NCI-H2029 (cell line): ENCODE measurements around the gene PPARGC1A.

Experiments used
- DNase-seq: peaks from one replicate; lab custom pipeline; 2025; lab: John Stamatoyannopoulos, UW

PPARGC1A gene

GRCh38 chr4:23770011-23770410 lies 119.8 kb downstream of the PPARGC1A start:
- DNase-seq: no peak

GRCh38 chr4:23769406-23769805 lies 120.4 kb downstream of the PPARGC1A start:
- no peak for DNase-seq

- DNase-seq: no peak
Measured at GRCh38 chr4:23768541-23768940, 121.3 kb downstream of the PPARGC1A start.

GRCh38 chr4:23766344-23766743 lies 123.5 kb downstream of the PPARGC1A start:
- DNase-seq: no peak

- no peak for DNase-seq
Measured at GRCh38 chr4:23763559-23763958, 126.3 kb downstream of the PPARGC1A start.

GRCh38 chr4:23762551-23762950 lies 127.3 kb downstream of the PPARGC1A start:
- DNase-seq: no peak

- DNase-seq: no peak
Measured at GRCh38 chr4:23759066-23759465, 130.8 kb downstream of the PPARGC1A start.

GRCh38 chr4:23754688-23755087 lies 135.2 kb downstream of the PPARGC1A start:
- DNase-seq: no peak

GRCh38 chr4:23750125-23750524 lies 139.7 kb downstream of the PPARGC1A start:
- DNase-seq: no peak

GRCh38 chr4:23747281-23747735 lies 142.5 kb downstream of the PPARGC1A start:
- DNase-seq: no peak

GRCh38 chr4:23746672-23747071 lies 143.2 kb downstream of the PPARGC1A start:
- no peak for DNase-seq

- no peak for DNase-seq
Measured at GRCh38 chr4:23746027-23746426, 143.8 kb downstream of the PPARGC1A start.

GRCh38 chr4:23745377-23745776 lies 144.5 kb downstream of the PPARGC1A start:
- DNase-seq: no peak
